ENCODE measurements around the gene ROR1.

DNA sequence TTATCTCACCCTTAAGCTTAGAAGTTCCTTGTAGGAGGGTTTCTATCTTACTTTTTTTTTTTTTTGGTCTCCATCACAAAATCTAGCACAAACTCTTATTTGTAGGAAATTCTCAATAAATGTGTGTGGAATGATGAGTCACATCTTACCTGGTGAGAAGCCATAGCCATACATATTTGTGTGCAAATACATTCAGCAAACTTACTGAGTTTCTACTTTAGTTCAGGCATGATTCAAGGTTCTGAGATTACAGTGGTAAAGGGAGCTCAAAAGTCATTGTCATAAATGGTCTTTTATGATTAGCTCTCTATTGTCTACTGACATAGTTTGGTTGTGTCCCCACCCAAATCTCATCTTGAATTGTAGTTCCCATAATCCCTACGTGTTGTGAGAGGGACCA lies 236.5 kb downstream of the ROR1 start:
- TF ChIP-seq, protein P1, sequence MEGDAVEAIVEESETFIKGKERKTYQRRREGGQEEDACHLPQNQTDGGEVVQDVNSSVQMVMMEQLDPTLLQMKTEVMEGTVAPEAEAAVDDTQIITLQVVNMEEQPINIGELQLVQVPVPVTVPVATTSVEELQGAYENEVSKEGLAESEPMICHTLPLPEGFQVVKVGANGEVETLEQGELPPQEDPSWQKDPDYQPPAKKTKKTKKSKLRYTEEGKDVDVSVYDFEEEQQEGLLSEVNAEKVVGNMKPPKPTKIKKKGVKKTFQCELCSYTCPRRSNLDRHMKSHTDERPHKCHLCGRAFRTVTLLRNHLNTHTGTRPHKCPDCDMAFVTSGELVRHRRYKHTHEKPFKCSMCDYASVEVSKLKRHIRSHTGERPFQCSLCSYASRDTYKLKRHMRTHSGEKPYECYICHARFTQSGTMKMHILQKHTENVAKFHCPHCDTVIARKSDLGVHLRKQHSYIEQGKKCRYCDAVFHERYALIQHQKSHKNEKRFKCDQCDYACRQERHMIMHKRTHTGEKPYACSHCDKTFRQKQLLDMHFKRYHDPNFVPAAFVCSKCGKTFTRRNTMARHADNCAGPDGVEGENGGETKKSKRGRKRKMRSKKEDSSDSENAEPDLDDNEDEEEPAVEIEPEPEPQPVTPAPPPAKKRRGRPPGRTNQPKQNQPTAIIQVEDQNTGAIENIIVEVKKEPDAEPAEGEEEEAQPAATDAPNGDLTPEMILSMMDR (IDR thresholded peaks at IDR 0.05; ENCODE audit: extremely low read depth in 1 of 2, insufficient read depth in 1 of 2, low read depth in 1 of 2, low read length in 2 of 2) = no peak
- TF ChIP-seq POLR2A (IDR thresholded peaks at IDR 0.05; ENCODE audit: low read depth, low read length) (no peak), MYC (IDR thresholded peaks at IDR 0.05; ENCODE audit: low read depth, low read length) (no peak)

Data from endothelial cell of umbilical vein (primary cell).